Bronchus fibroblast of lung (primary cell): ENCODE results near the gene GPBP1. TPM values are rescaled to one million over a fixed set of nuclear protein-coding genes. Genes with fewer than 3 reads are reported as not detected.

Experiments used
- total RNA-seq: library from RNA; depleted of rRNA; stranded (reverse); fragments of >200 nt; gene quantifications from 2 replicates; pipeline ENCODE4 v1.2.3, GENCODE V29; 2015

GPBP1 gene, protein sequence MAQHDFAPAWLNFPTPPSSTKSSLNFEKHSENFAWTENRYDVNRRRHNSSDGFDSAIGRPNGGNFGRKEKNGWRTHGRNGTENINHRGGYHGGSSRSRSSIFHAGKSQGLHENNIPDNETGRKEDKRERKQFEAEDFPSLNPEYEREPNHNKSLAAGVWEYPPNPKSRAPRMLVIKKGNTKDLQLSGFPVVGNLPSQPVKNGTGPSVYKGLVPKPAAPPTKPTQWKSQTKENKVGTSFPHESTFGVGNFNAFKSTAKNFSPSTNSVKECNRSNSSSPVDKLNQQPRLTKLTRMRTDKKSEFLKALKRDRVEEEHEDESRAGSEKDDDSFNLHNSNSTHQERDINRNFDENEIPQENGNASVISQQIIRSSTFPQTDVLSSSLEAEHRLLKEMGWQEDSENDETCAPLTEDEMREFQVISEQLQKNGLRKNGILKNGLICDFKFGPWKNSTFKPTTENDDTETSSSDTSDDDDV
- total RNA-seq: 31.4 and 37.7 TPM in 2 replicates

DNA sequence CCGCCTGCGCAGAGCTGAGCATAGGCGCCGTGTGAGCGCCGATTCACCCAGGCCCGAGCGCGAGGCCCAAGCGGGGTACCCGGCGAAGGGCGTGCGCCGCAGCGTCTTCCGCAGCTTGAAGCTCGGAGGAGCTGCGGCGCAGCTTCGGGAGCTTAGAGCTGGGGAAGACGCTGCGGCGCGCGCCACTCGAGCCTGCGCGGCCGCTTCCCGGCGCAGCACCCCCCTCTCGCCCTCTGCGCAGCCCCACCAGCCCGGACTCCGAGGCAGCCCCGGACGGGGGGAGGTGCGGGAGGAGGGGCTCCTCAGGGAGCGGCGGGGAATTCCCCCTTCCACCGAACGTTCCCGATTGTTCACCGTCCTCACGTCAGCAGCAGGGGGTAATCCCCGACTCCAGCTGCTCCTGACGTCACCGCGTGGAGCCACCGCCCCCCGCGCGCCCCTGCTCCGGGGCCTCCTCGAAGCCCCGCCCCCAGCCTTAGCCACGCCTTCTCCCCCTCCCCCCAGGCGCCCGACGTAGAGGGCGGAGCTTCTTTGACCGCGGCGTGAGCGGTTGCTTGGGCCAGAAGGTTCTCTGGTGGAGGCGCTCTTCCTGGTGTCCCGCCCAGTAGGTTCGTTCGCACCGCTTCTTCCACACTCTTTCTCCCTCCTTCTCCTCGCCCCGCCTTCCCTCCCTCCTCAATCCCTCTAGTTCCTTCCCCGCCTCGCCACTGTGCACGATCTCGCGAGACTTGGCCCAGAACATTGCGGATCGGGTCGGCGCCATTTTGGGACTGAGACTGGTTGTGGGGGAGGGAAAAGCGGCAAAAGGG lies at the start of gene GPBP1:
Gene GPBP1, plus strand, starts transcription at position 741 of the 809 bp plus-strand sequence. CDS start 40,072 bp downstream, outside the sequence.

Other genes with a start within 250 kb of the GPBP1 start
- 6.1 and 7.4 TPM in 2 replicates for gene MIER3, start 221.9 kb upstream of the GPBP1 start, total RNA-seq